ENCODE measurements around the gene BPNT1.
A peak's percentile ranks its signal among the peaks of the same experiment; 100 is the strongest.
"Not testable (repeated sequence)": the region's sequence is repeated elsewhere in the genome, so short reads cannot be mapped to it uniquely, and the experiment has no call there.

BPNT1 gene

GRCh38 chr1:220094016-220094911, 4.7 kb upstream of the BPNT1 start, which contains the start of gene IARS2:
IARS2 (plus strand) TSS chr1:220094132; CDS start chr1:220094217, 85 bp downstream.
- peak within 1 kb of the TSS; percentile 93 for H3K4me3 ChIP-seq (ENCODE audit: low read depth, low read length)
- DNase-seq (ENCODE audit: low read depth), result peak; percentile 41
- TF ChIP-seq CTCF (conservative IDR thresholded peaks at IDR 0.05; ENCODE audit: low read depth, low read length), result no peak

GRCh38 chr1:220093361-220094015, 3.9 kb upstream of the BPNT1 start:
- TF ChIP-seq CTCF (conservative IDR thresholded peaks at IDR 0.05; ENCODE audit: low read depth, low read length), result no peak
- peak; percentile 92 for DNase-seq (ENCODE audit: low read depth)
- peak overlapping the region; percentile 93 for H3K4me3 ChIP-seq (ENCODE audit: low read depth, low read length)

- no peak overlapping the region for H3K4me3 ChIP-seq (ENCODE audit: low read depth, low read length)
- TF ChIP-seq CTCF (conservative IDR thresholded peaks at IDR 0.05; ENCODE audit: low read depth, low read length), result no peak
- no peak for DNase-seq (ENCODE audit: low read depth)
Measured at GRCh38 chr1:220092694-220093093, 3.1 kb upstream of the BPNT1 start.

GRCh38 chr1:220086261-220086686, 3.3 kb downstream of the BPNT1 start:
- H3K4me3 ChIP-seq (ENCODE audit: low read depth, low read length); DNase-seq (ENCODE audit: low read depth): not testable (repeated sequence)
- TF ChIP-seq CTCF (conservative IDR thresholded peaks at IDR 0.05; ENCODE audit: low read depth, low read length), result peak; percentile 17

- no peak overlapping the region for H3K4me3 ChIP-seq (ENCODE audit: low read depth, low read length)
- DNase-seq (ENCODE audit: low read depth), result peak; percentile 18
- no peak for TF ChIP-seq CTCF (conservative IDR thresholded peaks at IDR 0.05; ENCODE audit: low read depth, low read length)
Measured at GRCh38 chr1:220084460-220084859, 5.1 kb downstream of the BPNT1 start.

GRCh38 chr1:220077887-220078286, 11.7 kb downstream of the BPNT1 start:
- H3K4me3 ChIP-seq (ENCODE audit: low read depth, low read length), result no peak overlapping the region
- TF ChIP-seq CTCF (conservative IDR thresholded peaks at IDR 0.05; ENCODE audit: low read depth, low read length), result no peak
- DNase-seq (ENCODE audit: low read depth), result no peak

Data from choroid plexus epithelial cell (primary cell).